RWPE1 (cell line): Measurements from ENCODE around the gene PDGFRA.

Experiments
- CTCF ChIA-PET: fragments of 350-600 bp; sonication (Branson Sonifier 250); formaldehyde crosslinking; extraction: SDS; loops from one replicate; lab custom pipeline; 2021; lab: Yijun Ruan, JAX
- POLR2A ChIA-PET: fragments of 400-600 bp; formaldehyde crosslinking; extraction: SDS; loops from one replicate; lab custom pipeline; 2020; ENCODE audit warnings: antibody characterized with exemption; ENCODE audit not compliant: low non-redundant PET; lab: Yijun Ruan, JAX
- DNase-seq: peaks from one replicate; pipeline ENCODE4 v3.0.0; 2012; ENCODE audit warnings: low spot score
- H3K27ac ChIP-seq: fragments of 450-650 bp; 2 replicates; pipeline ENCODE4 v1.5.1; 2017
- CTCF ChIP-seq: fragments of 450-650 bp; conservative IDR thresholded peaks from 2 replicates; pipeline ENCODE4 v1.5.1; 2017; ENCODE audit warnings: low read depth, mild to moderate bottlenecking

Gene PDGFRA

DNA sequence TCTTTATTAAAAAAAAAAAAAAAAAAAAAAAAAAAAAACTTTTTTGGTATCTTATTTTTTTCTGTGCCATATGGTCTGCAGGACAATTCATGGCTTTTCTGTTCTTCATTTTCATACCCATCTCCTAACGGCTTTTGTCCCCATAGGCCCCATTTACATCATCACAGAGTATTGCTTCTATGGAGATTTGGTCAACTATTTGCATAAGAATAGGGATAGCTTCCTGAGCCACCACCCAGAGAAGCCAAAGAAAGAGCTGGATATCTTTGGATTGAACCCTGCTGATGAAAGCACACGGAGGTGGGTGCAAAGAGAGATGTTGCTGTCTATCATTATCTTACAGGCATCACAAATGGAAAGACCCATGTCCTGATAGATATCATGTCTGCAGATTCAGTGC lies 49.1 kb downstream of the PDGFRA start:
- ChIA-PET POLR2A (interaction anchor here (0.6 kb wide), 1 partner anchor 1342 kb away, joined by 5 read pairs; no protein-coding TSS in a partner anchor), CTCF (interaction anchor here (0.6 to 0.7 kb wide), 4 partner anchors 45 to 1476 kb away, joined by 3 to 4 read pairs (median 3); no protein-coding TSS in a partner anchor)
- H3K27ac ChIP-seq, result no peak overlapping the region
- no peak for TF ChIP-seq CTCF
- DNase-seq, result no peak

DNA sequence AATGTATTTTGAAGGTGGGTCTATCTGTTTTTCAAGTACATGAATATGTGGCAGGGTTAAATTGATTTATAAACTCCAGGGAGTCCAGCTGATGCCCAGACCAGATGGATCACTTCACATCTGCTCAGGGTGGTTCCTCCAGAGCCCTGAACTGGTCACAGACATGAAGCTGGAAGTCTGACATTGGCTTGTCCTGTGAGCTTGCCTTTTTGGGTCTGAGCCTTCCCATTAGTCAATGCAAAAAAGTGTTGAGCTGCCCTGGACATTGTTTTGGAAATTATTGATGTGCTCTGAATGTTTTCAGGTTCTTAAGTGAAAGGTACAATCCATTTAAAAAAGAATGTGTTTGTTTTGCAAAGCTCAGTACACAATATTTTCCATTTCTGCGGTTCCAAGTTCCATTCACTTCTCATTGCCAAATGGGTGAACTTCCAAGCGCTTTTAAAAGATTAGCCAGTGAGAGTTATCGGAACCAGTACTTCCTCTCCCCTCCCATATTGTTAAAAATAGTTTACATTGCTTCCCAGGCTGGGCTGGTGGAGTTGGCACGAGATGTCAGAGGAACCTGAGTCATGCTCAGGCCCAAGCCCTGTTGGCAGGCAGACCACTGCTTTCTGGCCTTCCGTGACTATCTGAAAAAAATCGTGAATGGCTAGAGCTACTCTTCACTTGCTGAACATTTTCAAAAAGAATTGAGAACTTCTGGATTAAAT lies 52.1 kb downstream of the PDGFRA start:
- peak overlapping the region; percentile 70; the same call in 1 of the 2 replicates for H3K27ac ChIP-seq
- no peak for TF ChIP-seq CTCF
- ChIA-PET POLR2A (no interaction called here), CTCF (interaction anchor here (0.6 kb wide), 1 partner anchor 36 kb away, joined by 4 read pairs; no protein-coding TSS in a partner anchor)
- peak; percentile 76 for DNase-seq

DNA sequence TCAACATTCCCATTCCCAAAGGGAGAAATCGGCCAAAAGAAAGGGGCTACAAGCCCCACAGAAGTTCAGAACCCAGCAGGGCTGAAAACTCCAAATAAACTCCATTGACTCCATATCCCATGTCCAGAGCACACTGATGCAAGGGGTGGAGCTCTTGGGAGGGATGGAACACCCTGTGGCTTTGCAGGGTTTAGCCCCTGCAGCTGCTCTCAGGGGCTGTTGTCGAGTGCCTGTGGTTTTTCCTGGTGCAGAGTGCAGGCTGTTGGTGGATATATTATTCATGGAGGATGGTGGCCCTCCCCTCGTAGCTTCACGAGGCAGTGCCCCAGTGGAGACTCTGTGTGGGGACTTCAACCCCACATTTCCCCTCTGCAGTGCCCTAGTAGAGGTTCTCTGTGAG lies 53.7 kb downstream of the PDGFRA start:
- no peak for TF ChIP-seq CTCF
- no peak for DNase-seq
- POLR2A ChIA-PET, result no interaction called here
- CTCF ChIA-PET, result no interaction called here
- H3K27ac ChIP-seq, result no peak overlapping the region

GRCh38 chr4:54289316-54289715 lies 60.2 kb downstream of the PDGFRA start:
- DNase-seq, result no peak
- no peak for TF ChIP-seq CTCF
- no peak overlapping the region for H3K27ac ChIP-seq
- POLR2A ChIA-PET, result no interaction called here
- CTCF ChIA-PET, result no interaction called here

GRCh38 chr4:54290980-54291379 lies 61.9 kb downstream of the PDGFRA start:
- TF ChIP-seq CTCF, result no peak
- H3K27ac ChIP-seq, result no peak overlapping the region
- POLR2A ChIA-PET, result no interaction called here
- DNase-seq, result no peak
- CTCF ChIA-PET, result no interaction called here

DNA sequence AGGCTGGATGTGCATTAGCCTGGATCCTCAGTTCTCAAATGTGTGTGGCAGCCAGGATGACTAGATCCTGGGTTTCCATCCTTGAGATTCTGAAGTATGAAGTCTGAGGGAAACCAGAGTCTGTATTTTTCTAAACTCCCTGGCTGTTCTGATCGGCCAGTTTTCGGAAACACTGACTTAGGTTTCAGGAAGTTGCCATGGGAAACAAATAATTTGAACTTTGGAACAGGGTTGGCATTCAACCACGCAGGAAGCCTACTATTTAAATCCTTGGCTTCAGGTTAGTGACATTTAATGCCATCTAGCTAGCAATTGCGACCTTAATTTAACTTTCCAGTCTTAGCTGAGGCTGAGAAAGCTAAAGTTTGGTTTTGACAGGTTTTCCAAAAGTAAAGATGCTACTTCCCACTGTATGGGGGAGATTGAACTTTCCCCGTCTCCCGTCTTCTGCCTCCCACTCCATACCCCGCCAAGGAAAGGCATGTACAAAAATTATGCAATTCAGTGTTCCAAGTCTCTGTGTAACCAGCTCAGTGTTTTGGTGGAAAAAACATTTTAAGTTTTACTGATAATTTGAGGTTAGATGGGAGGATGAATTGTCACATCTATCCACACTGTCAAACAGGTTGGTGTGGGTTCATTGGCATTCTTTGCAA lies 67.6 kb downstream of the PDGFRA start:
- DNase-seq, result no peak
- ChIA-PET CTCF (no interaction called here), POLR2A (no interaction called here)
- no peak for TF ChIP-seq CTCF
- no peak overlapping the region for H3K27ac ChIP-seq
